D721Med (cell line): ENCODE data around the gene SDR39U1.

Experiments
- DNase-seq: peaks from one replicate; pipeline ENCODE4 v3.0.0; 2011; ENCODE audit warnings: low spot score; ENCODE audit not compliant: insufficient read length
- FAIRE-seq: peaks from 2 replicates; lab custom pipeline; 2011; peaks lifted over from hg19 to GRCh38; lab: Jason Lieb, UNC
- TF ChIP-seq, protein P1 (sequence below): IDR thresholded peaks from 2 replicates; pipeline ENCODE4 v1.5.1; 2012; ENCODE audit warnings: mild to moderate bottlenecking, control low read depth; ENCODE audit not compliant: insufficient read depth; ENCODE audit errors: missing control alignments

SDR39U1 gene

DNA sequence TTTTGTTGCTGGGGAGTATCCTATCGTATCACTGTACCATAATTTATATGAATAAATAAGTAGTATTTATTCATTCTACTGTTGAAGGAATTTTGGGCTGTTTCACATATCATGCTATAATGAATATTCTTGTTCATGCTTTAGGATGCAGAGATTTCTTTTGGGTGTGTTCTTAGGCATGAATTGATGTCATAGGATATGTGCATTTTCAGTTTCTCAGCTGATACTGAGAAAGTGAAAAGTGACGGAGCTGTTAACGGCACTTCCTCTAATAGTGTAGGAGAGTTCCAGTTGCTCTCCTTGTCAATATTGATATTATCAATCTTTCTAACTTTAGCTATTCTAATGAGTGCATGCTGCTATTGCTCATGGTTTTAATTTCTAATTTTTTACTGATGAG is 23.2 kb upstream of the SDR39U1 start:
- no peak for FAIRE-seq
- TF ChIP-seq, protein P1, sequence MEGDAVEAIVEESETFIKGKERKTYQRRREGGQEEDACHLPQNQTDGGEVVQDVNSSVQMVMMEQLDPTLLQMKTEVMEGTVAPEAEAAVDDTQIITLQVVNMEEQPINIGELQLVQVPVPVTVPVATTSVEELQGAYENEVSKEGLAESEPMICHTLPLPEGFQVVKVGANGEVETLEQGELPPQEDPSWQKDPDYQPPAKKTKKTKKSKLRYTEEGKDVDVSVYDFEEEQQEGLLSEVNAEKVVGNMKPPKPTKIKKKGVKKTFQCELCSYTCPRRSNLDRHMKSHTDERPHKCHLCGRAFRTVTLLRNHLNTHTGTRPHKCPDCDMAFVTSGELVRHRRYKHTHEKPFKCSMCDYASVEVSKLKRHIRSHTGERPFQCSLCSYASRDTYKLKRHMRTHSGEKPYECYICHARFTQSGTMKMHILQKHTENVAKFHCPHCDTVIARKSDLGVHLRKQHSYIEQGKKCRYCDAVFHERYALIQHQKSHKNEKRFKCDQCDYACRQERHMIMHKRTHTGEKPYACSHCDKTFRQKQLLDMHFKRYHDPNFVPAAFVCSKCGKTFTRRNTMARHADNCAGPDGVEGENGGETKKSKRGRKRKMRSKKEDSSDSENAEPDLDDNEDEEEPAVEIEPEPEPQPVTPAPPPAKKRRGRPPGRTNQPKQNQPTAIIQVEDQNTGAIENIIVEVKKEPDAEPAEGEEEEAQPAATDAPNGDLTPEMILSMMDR: no peak
- no peak for DNase-seq

GRCh38 chr14:24465368-24465767 is 22.8 kb upstream of the SDR39U1 start:
- TF ChIP-seq, protein P1: no peak
- FAIRE-seq: no peak

GRCh38 chr14:24463884-24464785 is 21.6 kb upstream of the SDR39U1 start:
- FAIRE-seq (no peak), DNase-seq (no peak)
- TF ChIP-seq, protein P1: no peak

More at GRCh38 chr14:24465368-24465767, 22.8 kb upstream of the SDR39U1 start:
- no peak for DNase-seq

- DNase-seq: no peak
- FAIRE-seq: no peak
- TF ChIP-seq, protein P1: no peak
Measured at GRCh38 chr14:24463017-24463883, 20.7 kb upstream of the SDR39U1 start.

GRCh38 chr14:24461336-24461735 is 18.8 kb upstream of the SDR39U1 start:
- DNase-seq (no peak), FAIRE-seq (no peak)
- TF ChIP-seq, protein P1: no peak

GRCh38 chr14:24459331-24459730 is 16.8 kb upstream of the SDR39U1 start:
- no peak for DNase-seq
- TF ChIP-seq, protein P1: no peak
- no peak for FAIRE-seq
